ENCODE measurements around the gene NELL1.

Gene NELL1

GRCh38 chr11:21069909-21070308 lies 400.5 kb downstream of the NELL1 start:
- H3K4me3 ChIP-seq (replicated peaks in 1 of 2; ENCODE audit: low read depth in 2 of 2, low read length in 2 of 2): no peak overlapping the region
- TF ChIP-seq CTCF (IDR thresholded peaks at IDR 0.05; ENCODE audit: low read depth, low read length): no peak
- DNase-seq (ENCODE audit: low read depth in 2 of 2): no peak

- DNase-seq (ENCODE audit: low read depth in 2 of 2): no peak
- TF ChIP-seq CTCF (IDR thresholded peaks at IDR 0.05; ENCODE audit: low read depth, low read length): no peak
- no peak overlapping the region for H3K4me3 ChIP-seq (replicated peaks in 1 of 2; ENCODE audit: low read depth in 2 of 2, low read length in 2 of 2)
These were observed 403.2 kb downstream of the NELL1 start for GRCh38 chr11:21072558-21072957.

- H3K4me3 ChIP-seq (replicated peaks in 1 of 2; ENCODE audit: low read depth in 2 of 2, low read length in 2 of 2): no peak overlapping the region
- TF ChIP-seq CTCF (IDR thresholded peaks at IDR 0.05; ENCODE audit: low read depth, low read length): no peak
- no peak for DNase-seq (ENCODE audit: low read depth in 2 of 2)
These were observed 413.5 kb downstream of the NELL1 start for GRCh38 chr11:21082853-21083252.

GRCh38 chr11:21088930-21089329 lies 419.5 kb downstream of the NELL1 start:
- no peak overlapping the region for H3K4me3 ChIP-seq (replicated peaks in 1 of 2; ENCODE audit: low read depth in 2 of 2, low read length in 2 of 2)
- DNase-seq (ENCODE audit: low read depth in 2 of 2): no peak
- TF ChIP-seq CTCF (IDR thresholded peaks at IDR 0.05; ENCODE audit: low read depth, low read length): no peak

- no peak for DNase-seq (ENCODE audit: low read depth in 2 of 2)
- no peak overlapping the region for H3K4me3 ChIP-seq (replicated peaks in 1 of 2; ENCODE audit: low read depth in 2 of 2, low read length in 2 of 2)
- no peak for TF ChIP-seq CTCF (IDR thresholded peaks at IDR 0.05; ENCODE audit: low read depth, low read length)
These were observed 435.3 kb downstream of the NELL1 start for GRCh38 chr11:21104641-21105040.

GRCh38 chr11:21105196-21105917 lies 436.0 kb downstream of the NELL1 start:
- no peak overlapping the region for H3K4me3 ChIP-seq (replicated peaks in 1 of 2; ENCODE audit: low read depth in 2 of 2, low read length in 2 of 2)
- DNase-seq (ENCODE audit: low read depth in 2 of 2): no peak
- no peak for TF ChIP-seq CTCF (IDR thresholded peaks at IDR 0.05; ENCODE audit: low read depth, low read length)

- TF ChIP-seq CTCF (IDR thresholded peaks at IDR 0.05; ENCODE audit: low read depth, low read length): no peak
These were observed 440.0 kb downstream of the NELL1 start for GRCh38 chr11:21109341-21109740.

More at GRCh38 chr11:21109341-21109740, 440.0 kb downstream of the NELL1 start:
- no peak overlapping the region for H3K4me3 ChIP-seq (replicated peaks in 1 of 2; ENCODE audit: low read depth in 2 of 2, low read length in 2 of 2)
- no peak for DNase-seq (ENCODE audit: low read depth in 2 of 2)

All from cardiac fibroblast (primary cell).